ENCODE measurements around the gene GLYAT. TPM values are rescaled to one million over a fixed set of nuclear protein-coding genes. Genes with fewer than 3 reads are reported as not detected.

The GLYAT gene
- total and polyA plus RNA-seq, 2 of the 8 experiments (the other 6 are each of a cell fraction or from before 2014, with no cell fraction given) = not detected

GRCh38 chr11:58745705-58746364 is 14.1 kb upstream of the GLYAT start:
- no peak overlapping the region for H3K4me2 ChIP-seq (ENCODE audit: insufficient read depth in 1 of 2, low read depth in 2 of 2, low read length in 2 of 2)
- H3K23me2 ChIP-seq (ENCODE audit: low read depth, low read length) = no peaks in the 10 kb centered on the region
- no peaks in the 10 kb centered on the region for H4K20me1 ChIP-seq (replicated peaks in 1 of 2; ENCODE audit: control insufficient read depth in 1 of 2, insufficient read depth in 2 of 2, low read length in 2 of 2)
- CTCF ChIA-PET (ENCODE audit: partially characterized antibody) = interaction anchor here (1.3 kb wide), 1 partner anchor 12 kb away, joined by 3 read pairs; no protein-coding TSS in a partner anchor
- no peak overlapping the region for H2BK15ac ChIP-seq (ENCODE audit: low read length)
- H3K56ac ChIP-seq (replicated peaks; ENCODE audit: insufficient read length, low read depth, low read length) = no peak overlapping the region
- H3K36me3 ChIP-seq (ENCODE audit: control insufficient read depth in 2 of 4, insufficient read depth in 4 of 4, low read length in 3 of 4) = no peaks in the 10 kb centered on the region
- FAIRE-seq (no peak), DNase-seq (ENCODE audit: low read depth in 1 of 2, low spot score in 2 of 2) (no peak)
- POLR2A ChIA-PET (ENCODE audit: partially characterized antibody) = no interaction called here
- no peak overlapping the region for H2BK12ac ChIP-seq (ENCODE audit: low read depth, low read length)
- H2BK5ac ChIP-seq (ENCODE audit: low read depth, low read length) = no peak overlapping the region
- no peak overlapping the region for H2AFZ ChIP-seq (ENCODE audit: low read length)
- H3K18ac ChIP-seq (ENCODE audit: extremely low read depth, low read length) = no peak overlapping the region
- no peak for TF ChIP-seq KDM5A (IDR thresholded peaks at IDR 0.05; ENCODE audit: low read length)
- no peak for TF ChIP-seq HDAC2 (IDR thresholded peaks at IDR 0.05; ENCODE audit: borderline replicate concordance in 1 of 2, low read depth in 2 of 2, low read length in 2 of 2)
- no peak for TF ChIP-seq CTBP2 (IDR thresholded peaks at IDR 0.05; ENCODE audit: borderline replicate concordance, insufficient read depth, insufficient read length, low read length)
- TF ChIP-seq FOSL1 (IDR thresholded peaks at IDR 0.05; ENCODE audit: insufficient read depth, low read depth, low read length) = no peak
- no peak for TF ChIP-seq CBX8 (IDR thresholded peaks at IDR 0.05; ENCODE audit: borderline replicate concordance, low read depth, low read length)
- H4K91ac ChIP-seq (replicated peaks; ENCODE audit: insufficient read length, low read length) = no peak overlapping the region
- no peak overlapping the region for H3K9ac ChIP-seq (replicated peaks in 1 of 4; ENCODE audit: extremely low read depth in 1 of 4, low read depth in 3 of 4, low read length in 3 of 4)
- peaks cover 45 to 49% of the 10 kb centered on the region in 2 experiments for H3K9me3 ChIP-seq (ENCODE audit: insufficient read depth in 2 of 2, low read depth in 1 of 2, low read length in 1 of 2)
- no peak overlapping the region for H3K4me3 ChIP-seq (ENCODE audit: extremely low read depth in 1 of 4, insufficient read depth in 2 of 4, low read depth in 3 of 4, low read length in 4 of 4)
- H3K79me1 ChIP-seq (ENCODE audit: low read depth, low read length) = no peaks in the 10 kb centered on the region
- no peaks in the 10 kb centered on the region for H3K4me1 ChIP-seq (replicated peaks in 1 of 4; ENCODE audit: control insufficient read depth in 3 of 4, insufficient read depth in 4 of 4, low read length in 3 of 4)
- no peak overlapping the region for H4K8ac ChIP-seq (ENCODE audit: extremely low read depth, insufficient read depth, low read length)
- H2AK5ac ChIP-seq (ENCODE audit: low read depth, low read length) = no peak overlapping the region
- WGBS, 2 experiments (ENCODE audit: extremely low coverage in 1 of 2, insufficient coverage in 1 of 2, insufficient read length in 1 of 2, insufficient replicate concordance in 2 of 2, low coverage in 1 of 2, low lambda C conversion rate in 2 of 2, missing lambda C conversion rate in 1 of 2) = 80% methylated on average over 5 of the region's 5 CpGs; no CpG with 5 or more reads in 1 of the 2 experiments
- H3K4ac ChIP-seq (replicated peaks; ENCODE audit: insufficient read length, low read depth, low read length) = no peak overlapping the region
- H3K27ac ChIP-seq (ENCODE audit: low read depth, low read length) = no peak overlapping the region
- H2BK120ac ChIP-seq (replicated peaks; ENCODE audit: low read depth, low read length) = no peak overlapping the region
- no peak overlapping the region for H4K5ac ChIP-seq (ENCODE audit: insufficient read length, low read depth, low read length)
- H3K27me3 ChIP-seq (replicated peaks in 1 of 4; ENCODE audit: control insufficient read depth in 3 of 4, extremely low read depth in 1 of 4, insufficient read depth in 3 of 4, low read length in 3 of 4) = no peaks in the 10 kb centered on the region
- H3K14ac ChIP-seq (ENCODE audit: insufficient read length) = no peak overlapping the region
- H3K79me2 ChIP-seq (ENCODE audit: control insufficient read depth in 1 of 2, insufficient read depth in 2 of 2, low read length in 2 of 2) = no peaks in the 10 kb centered on the region
- no peak overlapping the region for H2BK20ac ChIP-seq (ENCODE audit: low read length)
- no peak overlapping the region for H3K23ac ChIP-seq (ENCODE audit: insufficient read length)

Measured in H1 (cell line).